ENCODE measurements around the gene RTN1.

The RTN1 gene

DNA sequence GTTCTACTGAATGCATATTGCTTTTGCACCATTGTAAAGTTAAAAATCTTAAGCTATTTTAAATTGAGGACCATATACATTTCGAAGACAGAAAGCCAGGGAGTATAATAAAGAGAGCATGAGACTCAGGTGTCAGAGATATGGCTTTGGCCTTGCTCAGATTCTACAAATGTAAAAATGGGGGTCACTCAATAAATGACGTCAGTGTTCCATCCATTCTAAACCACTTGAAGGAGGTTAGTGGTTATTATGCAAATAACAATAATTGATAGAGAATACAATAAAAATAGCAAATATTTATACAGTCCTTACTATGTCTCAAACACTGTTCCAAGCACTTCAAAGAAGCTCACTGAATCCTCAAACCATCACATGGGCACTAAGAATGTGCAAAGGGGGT is 20.1 kb downstream of the RTN1 start:
- DNase-seq (ENCODE audit: low read depth in 2 of 2): no peak

DNA sequence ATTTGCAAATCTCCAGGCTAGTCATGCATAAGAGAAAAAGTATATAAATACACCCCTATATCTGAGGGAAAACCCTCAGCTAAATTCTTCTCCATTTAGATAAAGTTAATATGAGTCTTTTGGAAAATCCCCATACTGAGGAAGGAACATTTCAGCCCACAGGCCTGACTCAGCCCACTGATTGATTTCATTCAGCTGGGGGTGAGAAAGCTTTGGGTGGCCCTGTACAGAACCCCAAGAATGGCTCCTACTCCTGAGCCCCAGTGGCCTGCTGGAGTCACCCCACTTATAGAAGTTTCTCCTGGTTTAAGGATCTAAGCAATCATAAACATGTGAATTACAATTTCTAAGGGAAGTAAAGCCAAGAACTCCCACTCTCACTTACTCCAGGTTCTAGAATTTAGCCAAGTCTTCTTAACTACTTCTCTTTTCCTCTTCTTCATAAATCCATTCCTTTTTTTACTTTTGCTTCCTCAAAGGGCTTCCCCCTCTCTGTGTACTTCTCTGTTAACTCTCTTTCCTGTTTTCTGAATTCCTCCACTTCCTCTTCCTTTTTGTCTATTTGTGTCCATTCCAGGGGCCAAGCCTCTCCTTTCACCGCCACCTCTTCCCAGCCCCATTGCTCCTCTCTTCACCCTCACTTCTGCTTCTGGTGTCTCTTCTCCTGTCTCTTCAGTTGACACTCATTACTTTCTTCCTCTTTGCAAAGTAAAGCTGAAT is 21.0 kb downstream of the RTN1 start:
- DNase-seq (ENCODE audit: low read depth in 2 of 2): no peak

DNA sequence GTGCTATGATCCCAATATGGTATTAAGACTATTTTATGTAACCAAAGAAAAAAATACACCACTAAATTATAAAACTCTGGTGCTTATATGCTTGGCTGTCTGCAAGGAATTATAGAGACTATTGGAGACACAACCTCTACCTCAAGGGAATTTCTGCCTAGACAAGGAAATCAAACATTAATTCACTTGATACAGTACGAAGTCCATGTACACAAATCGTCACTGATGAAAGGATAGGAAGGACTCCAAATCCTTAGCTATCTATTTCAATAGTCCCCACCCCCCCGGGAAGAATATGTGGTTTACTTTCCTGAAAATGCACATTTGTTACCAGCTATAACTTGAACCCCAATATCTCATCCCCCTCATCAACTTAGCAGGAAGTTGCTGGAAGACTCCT is 21.9 kb downstream of the RTN1 start:
- DNase-seq (ENCODE audit: low read depth in 2 of 2): no peak

DNA sequence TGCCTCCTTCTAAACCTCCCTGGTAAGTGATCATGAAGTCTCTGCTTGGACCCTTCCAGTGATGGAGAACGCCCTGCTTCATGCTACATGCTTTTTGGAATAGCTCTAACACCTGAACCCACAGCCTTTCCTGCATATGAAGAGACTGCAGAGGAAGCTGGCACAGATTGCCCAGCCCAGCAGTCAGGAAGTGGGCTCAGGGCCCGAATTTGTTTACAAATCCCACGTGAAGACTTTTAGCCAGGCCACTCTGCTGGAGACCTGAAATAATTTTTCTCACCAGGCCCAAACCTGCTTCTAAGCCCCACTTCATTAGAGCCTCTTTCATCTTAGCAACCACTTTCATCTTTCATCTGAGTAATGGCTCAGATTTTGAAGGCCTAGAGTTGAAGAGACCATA is 22.9 kb downstream of the RTN1 start:
- no peak for DNase-seq (ENCODE audit: low read depth in 2 of 2)

DNA sequence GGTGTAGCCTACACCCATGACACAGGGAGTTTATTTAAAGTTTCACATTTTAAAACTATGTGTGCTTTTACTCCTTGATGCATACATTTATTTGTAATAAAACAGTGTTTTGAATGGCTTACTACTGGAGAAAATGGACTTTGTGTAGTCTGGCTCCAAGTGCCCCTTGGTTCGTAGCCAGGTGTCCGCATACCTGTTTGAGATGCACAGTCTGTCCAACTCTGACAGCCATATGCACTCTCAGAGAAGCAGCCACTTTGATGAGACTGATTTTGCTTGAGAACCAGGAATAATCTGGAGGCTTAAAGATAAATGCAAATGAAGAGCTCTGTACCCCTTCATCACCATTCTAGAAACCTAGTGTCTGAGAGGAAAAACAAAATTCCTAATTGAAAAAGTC is 24.0 kb downstream of the RTN1 start:
- no peak for DNase-seq (ENCODE audit: low read depth in 2 of 2)

DNA sequence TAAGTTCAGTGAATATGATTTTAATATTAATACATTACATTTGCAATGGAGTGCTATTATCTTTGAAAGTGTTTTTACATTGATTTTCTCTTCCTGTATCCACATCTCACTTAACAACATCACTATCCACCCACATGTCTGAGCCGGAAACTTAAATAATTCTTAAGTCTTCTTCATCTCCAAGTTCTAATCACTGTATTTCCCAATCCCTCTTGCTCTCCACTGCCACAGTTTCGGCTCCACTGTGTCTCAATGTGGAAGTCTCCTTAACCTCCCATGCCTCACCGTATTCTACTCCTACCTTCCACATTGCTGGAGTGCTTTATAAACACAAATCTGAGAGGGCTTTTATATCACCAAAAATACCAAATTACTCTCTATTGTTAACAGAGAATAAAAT is 25.3 kb downstream of the RTN1 start:
- DNase-seq (ENCODE audit: low read depth in 2 of 2): no peak

DNA sequence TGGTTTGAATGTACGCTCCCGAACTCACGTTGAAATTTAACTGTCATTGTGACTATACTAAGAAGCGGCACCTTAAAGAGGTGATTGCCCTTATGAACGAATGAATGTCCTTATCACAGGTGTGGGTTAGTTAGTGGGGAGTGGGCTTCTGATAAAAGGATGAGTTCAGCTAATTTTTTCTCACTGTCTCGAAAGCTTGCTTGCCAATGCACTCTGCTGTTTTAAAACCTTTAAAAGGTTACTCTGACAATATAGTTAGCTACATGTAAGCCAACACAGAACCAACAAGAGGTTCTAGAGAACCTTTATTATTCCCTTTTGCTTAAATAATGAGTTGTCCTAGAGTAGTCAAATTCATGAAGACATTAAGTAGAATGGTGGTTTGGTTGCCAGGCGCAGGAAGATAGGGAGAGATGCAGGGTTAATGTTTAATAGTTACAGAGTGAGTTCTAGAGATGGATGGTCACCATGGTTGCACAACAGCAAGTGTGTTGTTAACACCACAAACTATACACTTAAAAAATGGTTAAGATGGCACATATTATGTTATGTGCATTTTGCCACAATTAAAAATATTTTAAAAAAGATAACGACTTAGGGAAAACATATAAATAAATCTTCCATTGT is 26.3 kb downstream of the RTN1 start:
- DNase-seq (ENCODE audit: low read depth in 2 of 2): no peak

DNA sequence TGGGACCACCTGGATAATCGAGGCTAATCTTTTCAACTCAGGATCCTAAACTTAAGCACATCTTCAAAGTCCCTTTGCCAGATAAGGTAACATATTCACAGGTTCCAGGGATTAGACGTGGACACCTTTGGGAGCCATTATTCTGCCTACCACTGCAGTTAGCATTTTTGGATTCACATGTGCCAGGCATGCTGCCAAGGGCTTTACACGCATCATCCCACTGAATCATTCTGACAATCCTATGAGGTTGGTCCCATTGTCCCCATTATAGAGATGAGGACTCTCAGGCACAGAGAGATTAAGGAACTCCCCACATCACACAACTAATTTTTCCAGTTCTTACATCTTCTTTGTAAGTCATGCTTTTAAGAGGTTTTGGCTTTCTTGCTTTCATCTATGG is 34.5 kb downstream of the RTN1 start:
- DNase-seq (ENCODE audit: low read depth in 2 of 2): no peak

DNA sequence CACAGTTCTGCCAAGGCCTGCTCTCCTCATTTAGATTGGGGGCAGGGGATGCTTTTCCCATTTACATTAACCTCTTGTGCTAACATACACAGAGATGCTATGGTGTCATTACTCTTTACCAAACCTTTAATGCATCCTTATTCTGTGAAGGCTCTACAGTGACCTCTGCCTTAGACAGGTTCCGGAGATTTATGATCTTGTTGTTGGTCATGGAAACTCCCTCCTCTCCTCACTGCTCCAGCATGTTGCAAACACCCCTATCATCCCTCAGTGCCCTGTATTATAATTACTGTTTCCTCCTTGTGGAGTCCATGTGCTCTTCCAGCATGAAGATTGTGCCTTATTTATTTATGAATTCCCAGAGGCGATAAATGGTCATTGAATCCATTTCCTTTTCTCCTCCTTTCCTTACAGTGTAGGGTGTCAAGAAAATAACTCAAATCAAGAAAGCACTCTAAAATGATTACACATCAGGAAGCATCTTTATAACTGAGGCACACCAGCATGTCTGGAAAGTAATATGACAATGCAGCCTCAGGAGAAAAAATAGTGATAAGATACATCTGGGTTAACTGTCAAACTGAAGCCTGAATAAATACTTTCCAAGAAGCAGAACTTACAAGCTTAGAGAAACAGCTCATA is 37.8 kb downstream of the RTN1 start:
- no peak for DNase-seq (ENCODE audit: low read depth in 2 of 2)

DNA sequence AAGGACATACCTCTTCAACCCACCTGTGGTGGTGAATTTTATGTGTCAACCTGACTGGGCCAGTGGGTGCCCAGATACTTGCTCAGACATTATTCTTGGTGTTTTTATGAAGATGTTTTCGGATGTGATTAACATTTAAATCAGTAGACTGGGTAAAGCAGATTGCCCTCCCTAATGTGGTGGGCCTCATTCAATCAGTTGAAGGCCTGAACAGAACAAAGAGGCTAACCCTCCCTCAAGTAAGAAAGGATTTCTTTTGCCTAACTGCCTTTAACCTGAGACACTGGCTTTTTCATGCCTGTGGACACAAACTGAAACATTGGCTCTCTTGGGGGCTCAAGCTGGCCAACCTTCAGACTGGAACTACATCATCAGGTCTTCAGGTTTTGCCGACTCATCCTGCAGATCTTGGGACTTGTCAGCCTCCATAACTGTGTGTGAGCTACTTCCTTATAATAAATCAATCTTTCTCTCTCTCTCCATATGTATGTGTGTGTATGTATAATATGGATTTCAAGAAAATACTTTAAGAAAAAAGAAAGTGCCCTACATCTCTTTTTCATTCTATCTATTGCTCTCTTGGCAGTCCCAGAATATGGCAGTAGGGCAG is 39.4 kb downstream of the RTN1 start:
- DNase-seq (ENCODE audit: low read depth in 2 of 2): no peak

DNA sequence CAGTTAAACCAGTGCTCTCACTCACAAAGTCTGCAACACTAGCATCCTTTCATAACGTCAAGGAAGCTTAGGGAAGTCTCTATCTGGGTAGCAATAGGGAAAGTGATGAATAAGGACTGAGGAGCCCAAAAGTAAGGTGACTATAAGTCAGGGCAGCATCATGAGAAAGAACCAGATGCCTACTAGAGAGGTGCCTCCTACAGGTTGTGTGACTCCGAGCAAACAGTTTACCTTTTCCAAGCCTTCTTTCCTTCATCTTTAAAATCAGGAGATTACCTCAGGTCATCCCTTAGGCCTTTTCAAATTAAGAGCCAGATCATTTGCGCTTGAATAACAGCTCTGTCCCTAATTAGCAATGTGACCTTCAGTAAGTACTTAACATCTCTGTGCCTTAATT is 40.2 kb downstream of the RTN1 start:
- DNase-seq (ENCODE audit: low read depth in 2 of 2): no peak

DNA sequence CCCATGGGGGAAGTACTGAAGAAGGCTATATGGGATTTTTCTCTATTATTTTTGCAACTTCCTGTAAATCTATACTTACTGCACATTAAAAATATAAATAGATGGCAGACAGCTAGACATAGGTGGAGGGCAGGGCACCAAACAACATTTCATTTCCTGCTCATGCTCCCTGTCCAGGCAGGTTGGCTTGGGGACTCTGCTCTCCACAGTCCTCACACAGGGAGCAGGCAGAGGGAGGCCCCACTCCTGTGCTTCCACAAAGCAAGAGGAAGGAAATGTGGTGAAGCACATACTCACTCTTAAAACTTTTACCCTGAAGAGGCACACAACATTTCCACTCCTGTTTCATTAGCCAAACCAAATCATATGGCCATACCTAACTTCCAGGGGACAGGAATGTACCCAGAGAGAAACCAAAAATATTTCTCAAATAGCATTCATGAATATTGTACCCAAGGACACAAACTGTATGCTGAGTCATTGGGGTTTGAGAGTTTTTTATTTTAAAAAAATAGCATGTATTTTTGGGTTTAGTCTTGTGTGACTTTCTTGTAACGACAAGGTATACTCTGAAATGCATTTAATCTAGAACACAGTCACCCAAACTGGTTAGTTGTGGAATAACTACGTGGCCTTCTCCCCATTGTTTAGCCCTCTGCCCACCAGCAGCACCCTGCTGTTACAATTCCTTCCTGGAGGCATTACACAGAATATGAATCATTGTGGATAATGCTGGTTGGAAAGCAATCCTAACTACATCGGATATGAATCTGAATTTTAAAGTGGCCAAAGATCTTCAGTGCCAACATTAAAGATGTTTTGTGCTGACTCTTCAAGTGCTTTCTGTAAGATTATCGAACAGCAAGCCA is 40.9 kb downstream of the RTN1 start:
- no peak for DNase-seq (ENCODE audit: low read depth in 2 of 2)

DNA sequence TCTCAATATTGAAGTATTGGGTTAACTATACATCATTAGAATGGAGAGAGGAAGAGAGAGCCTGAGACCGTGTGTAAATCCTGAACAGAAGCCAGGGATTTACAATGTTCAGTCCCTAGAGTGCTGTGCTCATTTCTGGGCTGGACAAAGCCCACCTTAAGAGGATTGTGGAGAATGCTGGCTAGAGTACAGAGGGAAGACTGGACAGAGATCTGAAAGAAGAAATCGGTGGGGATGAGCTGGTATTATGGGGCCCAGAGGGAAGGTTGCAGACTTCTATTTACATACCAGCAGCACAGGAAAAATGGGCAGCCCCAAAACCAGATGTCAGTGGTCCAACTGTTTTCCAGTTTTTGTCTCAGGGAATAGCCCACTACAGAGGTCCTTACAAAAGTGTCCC is 42.3 kb downstream of the RTN1 start:
- DNase-seq (ENCODE audit: low read depth in 2 of 2): no peak

DNA sequence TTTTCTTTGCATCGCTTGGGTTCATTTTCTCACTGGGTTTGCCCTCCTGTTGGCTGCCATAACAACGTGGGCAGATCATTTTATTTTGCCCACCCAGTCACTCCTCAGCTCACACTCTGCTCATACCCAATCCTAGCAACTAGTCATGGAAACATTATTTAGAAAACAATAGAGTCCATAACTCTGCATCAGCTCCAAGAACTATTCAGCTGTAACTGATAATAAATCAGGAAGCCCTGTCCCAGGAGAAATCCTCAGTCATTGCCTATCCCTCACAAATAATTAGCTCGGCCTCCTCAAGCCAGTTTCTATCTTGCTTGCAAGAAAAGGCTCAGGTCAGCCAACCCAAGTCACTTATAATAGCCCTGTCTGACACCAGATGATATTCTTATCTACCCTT is 43.2 kb downstream of the RTN1 start:
- DNase-seq (ENCODE audit: low read depth in 2 of 2): no peak

DNA sequence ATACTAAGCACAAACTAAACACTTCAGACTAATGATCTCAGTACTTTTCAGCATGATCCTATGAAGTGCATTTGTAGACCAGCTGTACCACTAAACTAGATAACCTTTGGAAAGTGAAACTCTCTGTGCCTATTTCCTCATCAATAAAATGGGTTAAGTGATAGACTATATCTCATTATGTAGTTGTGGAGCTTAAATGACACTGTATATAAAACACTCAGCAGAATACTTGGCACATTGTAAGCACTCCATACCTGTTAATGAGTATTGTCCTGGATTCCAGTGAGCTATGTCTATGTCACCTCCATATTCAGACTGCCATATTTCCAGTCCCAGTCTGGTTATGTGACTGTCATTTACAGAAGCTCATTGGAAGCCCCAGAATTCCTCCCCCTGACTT is 44.4 kb downstream of the RTN1 start:
- DNase-seq (ENCODE audit: low read depth in 2 of 2): no peak

DNA sequence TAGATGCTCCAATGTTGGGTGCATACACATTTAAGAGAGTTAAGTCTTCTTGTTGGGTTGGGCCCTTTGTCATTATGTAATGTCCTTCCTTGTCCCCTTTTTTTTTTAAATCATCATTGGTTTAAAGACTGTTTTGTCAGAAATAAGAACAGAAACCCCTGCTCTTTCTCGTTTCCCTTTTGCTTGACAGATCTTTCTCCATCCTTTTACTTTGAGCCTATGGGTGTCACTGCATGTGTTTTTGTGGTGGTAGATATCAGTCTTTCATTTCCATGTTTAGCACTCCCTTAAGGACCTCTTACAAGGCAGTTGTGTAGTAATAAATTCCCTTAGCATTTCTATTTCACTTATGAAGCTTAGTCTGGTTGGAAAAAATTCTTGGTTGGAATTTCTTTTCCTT is 47.4 kb downstream of the RTN1 start:
- no peak for DNase-seq (ENCODE audit: low read depth in 2 of 2)

DNA sequence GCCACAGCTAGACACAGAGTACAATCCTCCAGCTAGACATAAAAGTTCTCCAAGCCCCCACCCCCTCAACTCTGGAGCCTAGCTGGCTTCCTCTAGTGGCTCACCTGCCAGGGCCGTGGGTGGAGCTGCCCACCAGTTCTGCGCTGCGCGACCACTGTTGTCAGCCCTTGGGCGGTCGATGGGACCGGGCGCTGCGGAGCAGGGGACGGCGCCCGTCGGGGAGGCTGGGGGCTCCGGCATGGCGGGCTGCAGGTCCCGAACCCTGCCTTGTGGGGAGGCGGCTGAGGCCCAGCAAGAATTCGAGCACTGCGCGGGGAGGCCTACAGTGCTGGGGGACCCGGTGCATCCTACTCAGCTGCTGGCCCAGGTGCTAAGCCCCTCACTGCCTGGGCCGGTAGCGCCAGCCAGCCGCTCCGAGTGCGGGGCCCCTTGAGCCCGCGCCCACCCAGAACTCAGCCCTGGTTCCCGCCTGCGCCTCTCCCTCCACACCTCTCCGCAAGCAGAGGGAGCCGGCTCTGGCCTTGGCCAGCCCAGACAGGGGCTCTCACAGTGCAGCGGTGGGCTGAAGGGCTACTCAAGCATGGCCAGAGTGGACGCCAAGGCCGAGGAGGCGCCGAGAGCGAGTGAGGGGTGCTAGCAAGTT is 51.0 kb downstream of the RTN1 start:
- no peak for DNase-seq (ENCODE audit: low read depth in 2 of 2)

DNA sequence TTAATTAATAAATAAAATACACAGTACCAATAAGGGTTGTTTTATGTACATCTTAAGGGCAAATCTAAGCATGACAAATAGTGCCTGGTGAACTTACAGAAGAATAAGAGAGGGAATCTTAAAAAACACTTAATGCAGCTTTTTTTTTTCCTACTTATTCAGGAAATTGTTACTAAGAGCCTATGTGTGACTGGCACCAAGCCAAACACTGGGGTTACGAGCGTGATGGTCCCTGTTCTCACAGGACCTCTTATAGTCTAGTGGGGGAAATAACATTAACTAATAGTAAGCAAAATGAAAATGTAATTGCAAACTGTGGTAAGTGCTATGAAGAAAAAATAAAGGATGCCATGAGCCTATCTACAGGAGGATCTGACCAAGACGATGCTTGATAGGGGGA is 53.6 kb downstream of the RTN1 start:
- no peak for DNase-seq (ENCODE audit: low read depth in 2 of 2)

DNA sequence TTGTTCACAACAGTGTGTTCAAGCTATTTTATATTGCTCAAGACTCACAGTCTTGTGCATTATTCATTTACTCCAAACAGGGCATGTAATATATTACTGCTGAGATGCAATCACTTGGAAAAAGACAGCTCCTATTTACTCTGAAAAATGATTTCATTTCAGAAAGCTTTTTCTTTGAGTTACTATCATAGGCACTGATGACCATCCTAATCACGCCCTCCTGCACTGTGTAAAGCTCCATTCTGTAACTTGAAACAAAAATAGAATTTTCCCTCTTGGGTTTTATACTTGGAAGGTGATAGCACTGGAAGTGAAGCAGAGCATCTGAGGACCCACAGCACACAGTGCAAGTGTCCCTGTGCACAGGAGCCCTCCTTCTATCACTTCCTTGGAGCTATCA is 55.6 kb downstream of the RTN1 start:
- no peak for DNase-seq (ENCODE audit: low read depth in 2 of 2)

DNA sequence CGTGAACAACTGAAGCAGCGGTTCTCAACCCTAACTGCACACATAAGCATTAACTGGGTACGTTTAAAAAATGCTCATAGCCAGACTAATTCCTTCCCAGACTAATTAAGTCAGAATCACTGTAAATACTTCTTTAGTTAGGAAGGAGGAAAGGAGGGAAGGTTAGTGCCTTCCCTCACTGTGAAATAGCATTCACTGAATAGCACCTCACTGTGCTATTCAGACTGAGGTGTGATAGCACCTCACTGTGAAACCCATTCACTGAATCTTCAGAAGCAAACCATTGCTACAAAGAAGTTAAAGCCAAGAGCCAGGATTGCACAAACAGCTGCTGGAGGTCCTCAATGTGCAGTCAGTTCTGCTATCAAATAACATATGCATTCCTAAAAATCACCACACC is 58.8 kb downstream of the RTN1 start:
- DNase-seq (ENCODE audit: low read depth in 2 of 2): no peak

DNA sequence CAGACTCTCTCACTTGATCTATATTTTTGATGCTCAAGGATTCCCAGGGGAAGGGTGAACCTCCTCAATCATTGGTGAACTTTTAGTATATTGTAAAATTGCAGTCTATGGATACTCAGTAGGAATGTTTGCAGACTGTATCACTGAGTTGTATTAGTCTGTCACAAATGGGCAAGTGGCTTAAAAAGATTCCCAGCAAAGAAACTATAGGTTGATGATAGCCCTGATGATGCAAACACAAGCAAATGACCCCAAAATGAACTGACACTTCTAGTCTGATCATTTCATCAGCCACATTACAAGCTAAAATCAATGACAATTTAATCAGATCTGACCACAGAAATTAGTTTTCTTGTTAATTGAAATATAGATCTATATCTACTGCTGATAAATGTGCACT is 59.5 kb downstream of the RTN1 start:
- DNase-seq (ENCODE audit: low read depth in 2 of 2): no peak
